GM21381 (cell line): Measurements from ENCODE around the gene CACNG4.

ENCODE experiments used
- ATAC-seq: cut with Tn5 transposase; IDR thresholded peaks from one replicate; pipeline ENCODE4 v1.9.1; 2021; ENCODE audit warnings: mild to moderate bottlenecking, moderate library complexity; ENCODE audit not compliant: unreplicated experiment

The CACNG4 gene

GRCh38 chr17:66963909-66964771, at the start of gene CACNG4:
Gene CACNG4, plus strand, starts transcription at chr17:66964707. Its CDS starts 205 bp downstream, at chr17:66964912.
- ATAC-seq = no peak

- no peak for ATAC-seq
Observed at GRCh38 chr17:66915204-66915611, 49.3 kb upstream of the CACNG4 start.

GRCh38 chr17:66915792-66916191, 48.7 kb upstream of the CACNG4 start:
- ATAC-seq = no peak

- ATAC-seq = no peak
Observed at GRCh38 chr17:66916946-66917345, 47.6 kb upstream of the CACNG4 start.

- ATAC-seq = no peak
Observed at GRCh38 chr17:66918896-66919295, 45.6 kb upstream of the CACNG4 start.

GRCh38 chr17:66920435-66920834, 44.1 kb upstream of the CACNG4 start:
- ATAC-seq = no peak

- ATAC-seq = no peak
Observed at GRCh38 chr17:66920950-66921349, 43.6 kb upstream of the CACNG4 start.

GRCh38 chr17:66923886-66924285, 40.6 kb upstream of the CACNG4 start:
- ATAC-seq = no peak

- ATAC-seq = no peak
Observed at GRCh38 chr17:66925811-66926500, 38.6 kb upstream of the CACNG4 start.

GRCh38 chr17:66928949-66929348, 35.6 kb upstream of the CACNG4 start:
- ATAC-seq = no peak

- ATAC-seq = no peak
Observed at GRCh38 chr17:66929591-66929990, 34.9 kb upstream of the CACNG4 start.

GRCh38 chr17:66930933-66931332, 33.6 kb upstream of the CACNG4 start:
- no peak for ATAC-seq

- ATAC-seq = no peak
Observed at GRCh38 chr17:66932311-66932710, 32.2 kb upstream of the CACNG4 start.

- ATAC-seq = no peak
Observed at GRCh38 chr17:66934040-66934439, 30.5 kb upstream of the CACNG4 start.

GRCh38 chr17:66935717-66936116, 28.8 kb upstream of the CACNG4 start:
- no peak for ATAC-seq

GRCh38 chr17:66938656-66939055, 25.9 kb upstream of the CACNG4 start:
- ATAC-seq = no peak

- ATAC-seq = no peak
Observed at GRCh38 chr17:66939461-66940114, 24.9 kb upstream of the CACNG4 start.

GRCh38 chr17:66941249-66941648, 23.3 kb upstream of the CACNG4 start:
- no peak for ATAC-seq

- ATAC-seq = no peak
Observed at GRCh38 chr17:66941773-66942450, 22.6 kb upstream of the CACNG4 start.

- ATAC-seq = no peak
Observed at GRCh38 chr17:66942451-66943264, 21.8 kb upstream of the CACNG4 start.
